HepG2 (cell line): ENCODE results near the gene TRMU. TPM values are rescaled to one million over a fixed set of nuclear protein-coding genes. Genes with fewer than 3 reads are reported as not detected.

Source experiments
- AHR ChIP-seq: IDR thresholded peaks from 2 replicates; pipeline ENCODE4 v1.6.1; 2018; ENCODE audit warnings: missing genetic modification reagents, missing compliant biosample characterization
- CEBPG ChIP-seq: IDR thresholded peaks from 2 replicates; pipeline ENCODE4 v1.6.1; 2016
- CERS6 ChIP-seq: sonication (generic); formaldehyde crosslinking; IDR thresholded peaks from 2 replicates; pipeline ENCODE4 v1.5.0; 2020; ENCODE audit warnings: missing genetic modification reagents
- DMTF1 ChIP-seq: sonication (generic); formaldehyde crosslinking; IDR thresholded peaks from 2 replicates; pipeline ENCODE4 v1.4.0; 2020; ENCODE audit warnings: mild to moderate bottlenecking, missing genetic modification reagents
- E2F2 ChIP-seq: sonication (generic); formaldehyde crosslinking; IDR thresholded peaks from 2 replicates; pipeline ENCODE4 v1.4.0; 2020; ENCODE audit warnings: missing genetic modification reagents, borderline replicate concordance
- IRF2 ChIP-seq: IDR thresholded peaks from 2 replicates; pipeline ENCODE4 v1.6.1; 2018; ENCODE audit warnings: missing genetic modification reagents, missing compliant biosample characterization
- LCORL ChIP-seq, 2 experiments: fragments of 450-650 bp in 1 of 2; sonication (generic) in 1 of 2; formaldehyde crosslinking in 1 of 2; IDR thresholded peaks; 2 replicates each; pipeline versions ENCODE4 v1.5.0 to v1.6.1; 2017 to 2020; ENCODE audit warnings: antibody characterized with exemption in 1 of 2, missing genetic modification reagents in 1 of 2
- MBNL3 ChIP-seq: fragments of 250-450 bp; sonication (Bioruptor Pico); conservative IDR thresholded peaks from 2 replicates; pipeline ENCODE4 v1.8.0; 2022; ENCODE audit warnings: mild to moderate bottlenecking, inconsistent platforms
- MYNN ChIP-seq: sonication (generic); formaldehyde crosslinking; IDR thresholded peaks from 2 replicates; pipeline ENCODE4 v1.4.0; 2020; ENCODE audit warnings: mild to moderate bottlenecking, low read depth, missing genetic modification reagents
- NFE2 ChIP-seq: sonication (generic); formaldehyde crosslinking; IDR thresholded peaks from 2 replicates; pipeline ENCODE4 v1.4.0; 2020; ENCODE audit warnings: missing genetic modification reagents
- SIX4 ChIP-seq: sonication (generic); formaldehyde crosslinking; IDR thresholded peaks from 2 replicates; pipeline ENCODE4 v1.4.0; 2020; ENCODE audit warnings: missing genetic modification reagents
- ZNF34 ChIP-seq: sonication (generic); formaldehyde crosslinking; IDR thresholded peaks from 2 replicates; pipeline ENCODE4 v1.4.0; 2020; ENCODE audit warnings: mild to moderate bottlenecking, missing genetic modification reagents, borderline replicate concordance
- ZNF367 ChIP-seq: sonication (generic); formaldehyde crosslinking; IDR thresholded peaks from 2 replicates; pipeline ENCODE4 v1.4.0; 2020; ENCODE audit warnings: missing genetic modification reagents, borderline replicate concordance
- ZNF839 ChIP-seq: sonication (generic); formaldehyde crosslinking; IDR thresholded peaks from 2 replicates; pipeline ENCODE4 v1.4.0; 2020; ENCODE audit warnings: missing genetic modification reagents, mild to moderate bottlenecking, borderline replicate concordance
- ZNF883 ChIP-seq: sonication (generic); formaldehyde crosslinking; IDR thresholded peaks from 2 replicates; pipeline ENCODE4 v1.5.1; 2020; ENCODE audit warnings: mild to moderate bottlenecking, missing genetic modification reagents; ENCODE audit errors: not compliant biosample characterization
- polyA plus RNA-seq, 8 experiments: library from polyadenylated mRNA; depleted of rRNA in 3 of 8; stranded (reverse) in 7 of 8; unstranded in 1 of 8; fragments of >200 nt; fragmentation: Illumina TruSeq in 4 of 8; extraction: Trizol in 4 of 8; gene quantifications; 2 replicates each; pipeline versions ENCODE4 v1.2.1 to v1.2.3, GENCODE V29; 2011 to 2016; ENCODE audit warnings: low read depth in 4 of 8, missing spikeins in 1 of 8, mixed read lengths in 1 of 8; ENCODE audit not compliant: insufficient read depth in 1 of 8
- total RNA-seq, 5 experiments: library from RNA; depleted of rRNA; stranded (reverse); fragments of >200 nt; fragmentation: Illumina TruSeq; extraction: Trizol; gene quantifications; 2 replicates each; pipeline ENCODE4 v1.2.3, GENCODE V29; 2016; ENCODE audit warnings: low read depth in 1 of 5
- TF ChIP-seq, protein P1 (sequence below): sonication (generic); formaldehyde crosslinking; IDR thresholded peaks from 2 replicates; pipeline ENCODE4 v1.5.1; 2020; ENCODE audit warnings: mild to moderate bottlenecking, missing genetic modification reagents, moderate library complexity

Gene TRMU
- total and polyA plus RNA-seq, 2 of the 13 experiments (the other 11 are each of a cell fraction or from before 2014, with no cell fraction given): 31.0 to 50.2 TPM

- TF ChIP-seq IRF2: peak; percentile 96
- TF ChIP-seq NFE2 (CRISPR knock-in tag): no peak
- TF ChIP-seq MYNN (CRISPR knock-in tag): 0 out of 2 replicates have a peak, but pooled peaks have one; percentile 47
- no peak for TF ChIP-seq MBNL3 (CRISPR knock-in tag)
- no peak for TF ChIP-seq CERS6 (CRISPR knock-in tag)
- TF ChIP-seq SIX4 (CRISPR knock-in tag): peak; percentile 76; the same call in 1 of the 2 replicates
- TF ChIP-seq ZNF34 (CRISPR knock-in tag): peak; percentile 92
- 0 out of 2 replicates have a peak, but pooled peaks have one; percentile 64 for TF ChIP-seq ZNF367 (CRISPR knock-in tag)
- peak; percentile 89 for TF ChIP-seq AHR (CRISPR knock-in tag)
- TF ChIP-seq, protein P1, sequence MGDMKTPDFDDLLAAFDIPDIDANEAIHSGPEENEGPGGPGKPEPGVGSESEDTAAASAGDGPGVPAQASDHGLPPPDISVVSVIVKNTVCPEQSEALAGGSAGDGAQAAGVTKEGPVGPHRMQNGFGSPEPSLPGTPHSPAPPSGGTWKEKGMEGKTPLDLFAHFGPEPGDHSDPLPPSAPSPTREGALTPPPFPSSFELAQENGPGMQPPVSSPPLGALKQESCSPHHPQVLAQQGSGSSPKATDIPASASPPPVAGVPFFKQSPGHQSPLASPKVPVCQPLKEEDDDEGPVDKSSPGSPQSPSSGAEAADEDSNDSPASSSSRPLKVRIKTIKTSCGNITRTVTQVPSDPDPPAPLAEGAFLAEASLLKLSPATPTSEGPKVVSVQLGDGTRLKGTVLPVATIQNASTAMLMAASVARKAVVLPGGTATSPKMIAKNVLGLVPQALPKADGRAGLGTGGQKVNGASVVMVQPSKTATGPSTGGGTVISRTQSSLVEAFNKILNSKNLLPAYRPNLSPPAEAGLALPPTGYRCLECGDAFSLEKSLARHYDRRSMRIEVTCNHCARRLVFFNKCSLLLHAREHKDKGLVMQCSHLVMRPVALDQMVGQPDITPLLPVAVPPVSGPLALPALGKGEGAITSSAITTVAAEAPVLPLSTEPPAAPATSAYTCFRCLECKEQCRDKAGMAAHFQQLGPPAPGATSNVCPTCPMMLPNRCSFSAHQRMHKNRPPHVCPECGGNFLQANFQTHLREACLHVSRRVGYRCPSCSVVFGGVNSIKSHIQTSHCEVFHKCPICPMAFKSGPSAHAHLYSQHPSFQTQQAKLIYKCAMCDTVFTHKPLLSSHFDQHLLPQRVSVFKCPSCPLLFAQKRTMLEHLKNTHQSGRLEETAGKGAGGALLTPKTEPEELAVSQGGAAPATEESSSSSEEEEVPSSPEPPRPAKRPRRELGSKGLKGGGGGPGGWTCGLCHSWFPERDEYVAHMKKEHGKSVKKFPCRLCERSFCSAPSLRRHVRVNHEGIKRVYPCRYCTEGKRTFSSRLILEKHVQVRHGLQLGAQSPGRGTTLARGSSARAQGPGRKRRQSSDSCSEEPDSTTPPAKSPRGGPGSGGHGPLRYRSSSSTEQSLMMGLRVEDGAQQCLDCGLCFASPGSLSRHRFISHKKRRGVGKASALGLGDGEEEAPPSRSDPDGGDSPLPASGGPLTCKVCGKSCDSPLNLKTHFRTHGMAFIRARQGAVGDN: peak; percentile 94
- TF ChIP-seq LCORL (IDR thresholded peaks at IDR 0.05): no peak
- TF ChIP-seq LCORL (CRISPR knock-in tag; IDR thresholded peaks at IDR 0.05): peak; percentile 90
- TF ChIP-seq CEBPG (CRISPR knock-in tag): peak; percentile 21; the same call in 1 of the 2 replicates
- no peak; the same call in 1 of the 2 replicates for TF ChIP-seq ZNF839 (CRISPR knock-in tag)
- TF ChIP-seq DMTF1: no peak
- peak; percentile 95 for TF ChIP-seq E2F2
- TF ChIP-seq ZNF883 (CRISPR knock-in tag): no peak
Observed at GRCh38 chr22:46335201-46336118, at the start of gene TRMU (continued).
